Osteoblast (primary cell): ENCODE results near the gene DCD. TPM values are rescaled to one million over a fixed set of nuclear protein-coding genes. Genes with fewer than 3 reads are reported as not detected.

Source experiments
- DNase-seq: peaks from one replicate; pipeline ENCODE4 v3.0.0; 2011; ENCODE audit warnings: low spot score, mixed read lengths; ENCODE audit not compliant: insufficient read length; ENCODE audit errors: missing footprints
- H2AFZ ChIP-seq: 2 replicates; pipeline ENCODE4 v1.6.0; 2011; ENCODE audit warnings: mild to moderate bottlenecking, low read length
- H3K27ac ChIP-seq: 2 replicates; pipeline ENCODE4 v1.5.1; 2011; ENCODE audit warnings: mild to moderate bottlenecking, low read depth, low read length, moderate library complexity
- H3K27me3 ChIP-seq: 2 replicates; pipeline ENCODE4 v1.6.0; 2012; ENCODE audit warnings: mild to moderate bottlenecking, control low read depth, inconsistent platforms, low read length, moderate library complexity; ENCODE audit not compliant: insufficient read depth
- H3K36me3 ChIP-seq: 2 replicates; pipeline ENCODE4 v1.5.1; 2011; ENCODE audit warnings: mild to moderate bottlenecking, low read length, control low read depth, moderate library complexity; ENCODE audit not compliant: insufficient read depth
- H3K4me1 ChIP-seq: 2 replicates; pipeline ENCODE4 v1.5.1; 2011; ENCODE audit warnings: mild to moderate bottlenecking, low read length, control low read depth, moderate library complexity; ENCODE audit not compliant: insufficient read depth
- H3K4me2 ChIP-seq: 2 replicates; pipeline ENCODE4 v1.6.0; 2011; ENCODE audit warnings: mild to moderate bottlenecking, low read length; ENCODE audit not compliant: insufficient read depth
- H3K4me3 ChIP-seq: fragments of 200-600 bp; sonication (generic); 3 replicates; pipeline ENCODE4 v1.5.1; 2012; ENCODE audit warnings: mild to moderate bottlenecking, low read length, inconsistent platforms; ENCODE audit not compliant: insufficient read depth
- H3K79me2 ChIP-seq: 2 replicates; pipeline ENCODE4 v1.6.0; 2012; ENCODE audit warnings: mild to moderate bottlenecking, low read length, control low read depth, inconsistent platforms; ENCODE audit not compliant: insufficient read depth
- H3K9me3 ChIP-seq: 2 replicates; pipeline ENCODE4 v1.5.1; 2011; ENCODE audit warnings: low read depth, low read length, control low read depth
- H4K20me1 ChIP-seq: 2 replicates; pipeline ENCODE4 v1.6.0; 2012; ENCODE audit warnings: mild to moderate bottlenecking, low read length, control low read depth; ENCODE audit not compliant: insufficient read depth
- total RNA-seq: library from RNA; depleted of rRNA; stranded (reverse); fragments of >200 nt; gene quantifications from 2 replicates; pipeline ENCODE4 v1.2.3, GENCODE V29; 2012
- TF ChIP-seq, protein P1 (sequence below): IDR thresholded peaks from 2 replicates; pipeline ENCODE4 v1.5.1; 2011; ENCODE audit warnings: mild to moderate bottlenecking, low read depth, low read length, moderate library complexity; ENCODE audit errors: extremely low read depth

DCD gene
- total RNA-seq, 1 donor: not detected

DNA sequence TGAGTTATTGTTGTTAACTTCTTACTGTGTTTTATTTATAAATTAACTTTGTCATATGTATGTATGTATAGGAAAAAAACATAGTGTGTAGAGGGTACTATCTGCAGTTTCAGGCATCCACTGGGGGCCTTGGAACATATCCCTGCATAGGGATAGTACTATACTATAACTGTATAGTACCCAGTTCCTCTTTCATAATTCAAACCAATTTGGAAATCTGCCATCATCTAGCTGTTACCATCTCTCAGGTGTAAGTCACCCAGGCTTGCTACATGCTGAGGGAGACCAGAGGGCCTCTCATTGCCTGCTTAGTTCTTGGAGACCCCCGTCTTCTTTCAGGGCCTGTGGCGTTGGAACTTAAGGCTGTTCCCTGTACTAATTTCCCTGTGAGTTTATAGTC is 12.9 kb upstream of the DCD start:
- H3K4me2 ChIP-seq: no peak overlapping the region
- TF ChIP-seq, protein P1, sequence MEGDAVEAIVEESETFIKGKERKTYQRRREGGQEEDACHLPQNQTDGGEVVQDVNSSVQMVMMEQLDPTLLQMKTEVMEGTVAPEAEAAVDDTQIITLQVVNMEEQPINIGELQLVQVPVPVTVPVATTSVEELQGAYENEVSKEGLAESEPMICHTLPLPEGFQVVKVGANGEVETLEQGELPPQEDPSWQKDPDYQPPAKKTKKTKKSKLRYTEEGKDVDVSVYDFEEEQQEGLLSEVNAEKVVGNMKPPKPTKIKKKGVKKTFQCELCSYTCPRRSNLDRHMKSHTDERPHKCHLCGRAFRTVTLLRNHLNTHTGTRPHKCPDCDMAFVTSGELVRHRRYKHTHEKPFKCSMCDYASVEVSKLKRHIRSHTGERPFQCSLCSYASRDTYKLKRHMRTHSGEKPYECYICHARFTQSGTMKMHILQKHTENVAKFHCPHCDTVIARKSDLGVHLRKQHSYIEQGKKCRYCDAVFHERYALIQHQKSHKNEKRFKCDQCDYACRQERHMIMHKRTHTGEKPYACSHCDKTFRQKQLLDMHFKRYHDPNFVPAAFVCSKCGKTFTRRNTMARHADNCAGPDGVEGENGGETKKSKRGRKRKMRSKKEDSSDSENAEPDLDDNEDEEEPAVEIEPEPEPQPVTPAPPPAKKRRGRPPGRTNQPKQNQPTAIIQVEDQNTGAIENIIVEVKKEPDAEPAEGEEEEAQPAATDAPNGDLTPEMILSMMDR: no peak
- H4K20me1 ChIP-seq: no peaks in the 10 kb centered on the region
- H2AFZ ChIP-seq: no peak overlapping the region
- no peaks in the 10 kb centered on the region for H3K9me3 ChIP-seq
- H3K36me3 ChIP-seq: no peaks in the 10 kb centered on the region
- no peak overlapping the region for H3K27ac ChIP-seq
- peaks cover 7% of the 10 kb centered on the region for H3K27me3 ChIP-seq
- no peak for DNase-seq
- H3K79me2 ChIP-seq: no peaks in the 10 kb centered on the region
- no peak overlapping the region for H3K4me3 ChIP-seq
- H3K4me1 ChIP-seq: no peaks in the 10 kb centered on the region

DNA sequence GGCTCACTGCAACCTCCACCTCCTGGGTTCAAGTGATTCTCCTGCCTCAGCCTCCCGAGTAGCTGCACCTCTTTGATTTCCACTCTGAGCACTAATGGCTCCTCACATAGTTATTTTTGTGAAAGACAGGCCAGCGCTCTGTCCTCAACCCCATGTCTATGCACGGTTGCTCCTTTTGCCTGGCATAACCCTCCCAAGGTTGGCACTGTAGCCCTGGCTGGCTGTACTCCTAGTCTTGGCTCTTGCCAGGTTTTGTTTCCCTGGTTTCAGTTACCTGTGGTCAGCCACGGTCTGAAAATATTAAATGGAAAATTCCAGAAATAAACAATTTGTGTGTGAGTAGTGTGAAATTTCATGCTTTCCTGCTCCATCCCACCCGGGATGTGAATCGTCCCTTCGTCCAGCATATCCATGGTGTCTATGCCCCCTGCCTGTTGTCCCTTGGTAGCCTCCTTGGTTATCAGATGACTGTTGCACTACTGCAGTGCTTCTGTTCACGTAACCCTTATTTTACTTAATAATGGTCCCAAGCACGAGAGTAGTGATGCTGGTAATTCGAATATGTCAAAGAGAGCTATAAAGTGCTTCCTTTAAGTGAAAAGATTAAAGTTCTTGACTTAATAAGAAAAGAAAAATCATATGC is 12.3 kb upstream of the DCD start:
- H3K4me3 ChIP-seq: no peak overlapping the region

DNA sequence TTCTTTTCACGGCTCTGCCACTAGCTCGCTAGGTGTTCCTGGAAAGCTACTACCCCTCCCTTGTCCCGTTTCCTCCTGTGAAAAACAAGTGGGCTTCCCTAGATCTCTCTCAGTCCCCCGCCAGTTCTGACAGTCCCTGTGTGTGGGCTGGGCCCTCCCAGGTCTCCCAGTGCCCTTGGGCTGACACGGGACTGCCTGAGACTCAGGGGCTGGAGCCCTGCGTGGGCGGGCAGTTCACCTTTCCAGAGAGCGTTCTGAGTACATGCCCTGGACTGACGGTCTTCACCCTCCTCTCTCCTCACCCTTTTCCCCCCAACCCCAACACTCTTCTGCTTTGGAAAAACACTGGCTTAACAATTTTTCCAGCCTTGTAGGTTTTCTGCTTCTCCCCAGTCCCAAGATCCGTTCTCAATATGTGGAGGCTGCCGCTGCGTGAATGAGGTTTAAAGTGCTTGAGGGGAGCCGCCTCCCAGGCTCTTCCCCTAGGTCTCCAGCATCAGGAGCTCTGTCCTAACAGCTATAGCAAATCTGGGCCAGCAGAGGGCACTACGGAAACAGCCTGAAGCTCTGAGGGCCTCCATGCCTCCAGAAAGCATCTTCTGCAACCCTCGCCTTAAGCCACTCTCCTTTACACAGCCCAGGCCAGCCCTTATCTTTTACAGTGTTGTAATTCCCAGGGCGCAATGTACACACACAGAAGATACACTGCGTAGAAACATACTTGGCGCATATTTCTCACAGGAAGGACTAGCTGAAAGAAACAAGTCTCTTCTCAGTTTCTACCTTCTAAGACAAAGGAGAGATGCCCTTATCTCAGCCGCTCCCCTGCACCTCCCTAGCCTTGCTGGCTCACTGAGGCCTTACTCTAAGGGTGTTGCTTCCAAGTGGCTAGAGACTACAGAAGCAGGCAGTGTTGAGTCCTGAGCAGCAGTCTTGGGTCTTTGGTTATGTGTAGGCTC is 10.4 kb upstream of the DCD start:
- Histone ChIP-seq H3K27me3 (peaks cover 7% of the 10 kb centered on the region), H3K36me3 (no peaks in the 10 kb centered on the region), H3K79me2 (no peaks in the 10 kb centered on the region), H3K4me3 (no peak overlapping the region), H3K9me3 (no peaks in the 10 kb centered on the region), H2AFZ (no peak overlapping the region), H4K20me1 (no peaks in the 10 kb centered on the region), H3K27ac (no peak overlapping the region), H3K4me2 (no peak overlapping the region), H3K4me1 (no peaks in the 10 kb centered on the region)
- TF ChIP-seq, protein P1: peak; percentile 68
- peak; percentile 77 for DNase-seq

More for the DNA sequence above, 12.3 kb upstream of the DCD start:
- no peaks in the 10 kb centered on the region for H3K9me3 ChIP-seq
- H3K36me3 ChIP-seq: no peaks in the 10 kb centered on the region
- no peak overlapping the region for H2AFZ ChIP-seq
- no peaks in the 10 kb centered on the region for H3K79me2 ChIP-seq
- no peaks in the 10 kb centered on the region for H3K4me1 ChIP-seq
- TF ChIP-seq, protein P1: no peak
- no peak for DNase-seq
- no peak overlapping the region for H3K27ac ChIP-seq
- H4K20me1 ChIP-seq: no peaks in the 10 kb centered on the region
- peaks cover 7% of the 10 kb centered on the region for H3K27me3 ChIP-seq
- no peak overlapping the region for H3K4me2 ChIP-seq

DNA sequence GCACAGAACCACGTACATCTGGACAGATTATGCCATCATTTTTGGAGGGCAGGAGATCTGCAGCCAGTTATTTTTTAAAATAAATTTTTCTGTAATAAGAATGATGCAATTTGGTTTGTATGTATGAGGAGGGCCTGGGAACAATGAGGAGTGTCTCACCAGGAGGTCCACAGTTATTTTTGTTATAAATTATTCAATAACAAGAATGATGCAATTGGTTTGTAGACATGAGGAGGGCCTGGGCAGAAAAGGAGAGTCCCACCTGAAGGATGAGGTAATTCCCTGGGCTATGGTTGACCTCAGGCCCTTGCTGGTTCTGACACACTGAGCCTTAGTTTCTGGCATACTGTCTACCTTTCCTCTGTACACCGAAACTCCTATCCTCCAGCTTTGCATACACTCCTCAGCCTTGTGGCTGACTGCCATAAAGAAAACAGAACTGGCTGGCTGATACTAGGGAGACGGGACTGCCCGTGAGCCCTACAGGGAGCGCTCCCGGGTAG is 9.0 kb upstream of the DCD start:
- TF ChIP-seq, protein P1: no peak
- Histone ChIP-seq H3K4me1 (no peaks in the 10 kb centered on the region), H3K27me3 (peaks cover 7% of the 10 kb centered on the region), H3K79me2 (no peaks in the 10 kb centered on the region), H3K9me3 (no peaks in the 10 kb centered on the region), H3K36me3 (no peaks in the 10 kb centered on the region), H3K4me3 (no peak overlapping the region), H4K20me1 (no peaks in the 10 kb centered on the region), H2AFZ (no peak overlapping the region), H3K27ac (no peak overlapping the region), H3K4me2 (no peak overlapping the region)
- DNase-seq: no peak
